ENCODE data around the gene NMT2.
"Not testable (repeated sequence)": the region's sequence is repeated elsewhere in the genome, so short reads cannot be mapped to it uniquely, and the experiment has no call there.

Gene NMT2

DNA sequence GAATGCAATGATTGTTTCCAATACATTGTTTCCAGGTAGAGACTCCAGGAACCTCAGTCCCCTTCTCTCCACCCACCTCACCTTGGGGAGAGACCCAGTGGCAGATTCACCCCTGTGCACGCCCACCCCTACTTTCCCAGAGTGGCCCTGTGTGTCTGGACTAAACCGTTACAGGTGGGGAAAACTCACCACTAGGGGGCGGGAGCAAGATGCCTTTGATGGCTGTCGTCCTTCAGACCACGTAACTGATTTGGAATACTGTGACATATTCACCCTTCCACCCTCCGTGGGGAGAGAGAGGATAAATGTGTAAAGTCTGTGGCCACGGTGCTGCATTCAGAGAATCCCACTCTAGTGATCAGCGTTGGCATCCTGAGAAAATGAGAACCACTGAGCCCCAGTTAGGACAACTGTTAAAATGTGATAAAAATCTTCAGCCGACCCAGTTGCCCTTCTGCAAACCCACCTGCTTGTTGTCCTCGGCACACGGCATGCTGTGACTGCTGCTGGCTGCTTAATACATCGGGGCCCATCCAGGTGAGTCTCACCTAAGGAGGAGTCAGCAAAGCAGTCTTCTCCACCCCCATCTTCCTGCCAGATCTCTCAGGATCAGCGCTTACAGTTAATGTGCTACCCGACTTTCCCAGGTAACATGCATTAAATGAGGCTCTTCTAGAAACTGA is 41.5 kb upstream of the NMT2 start:
- DNase-seq = peak; percentile 79
- Histone ChIP-seq H3K27me3 (replicated peaks) (no peaks in the 10 kb centered on the region), H3K27ac (no peak overlapping the region), H3K36me3 (replicated peaks) (peaks cover 21% of the 10 kb centered on the region), H3K4me3 (ENCODE audit: low read depth, low read length) (no peak overlapping the region)
- in situ Hi-C loops (cut with HindIII; ENCODE audit: low pct_ligation_motif_present, low sequenced_read_pairs) = no loop called here
- TF ChIP-seq CTCF (IDR thresholded peaks at IDR 0.05; ENCODE audit: low read depth, low read length, missing control alignments) = peak; percentile 94

GRCh38 chr10:15208221-15208620 is 39.7 kb upstream of the NMT2 start:
- H3K27me3 ChIP-seq (replicated peaks) = no peaks in the 10 kb centered on the region
- in situ Hi-C loops (cut with HindIII; ENCODE audit: low pct_ligation_motif_present, low sequenced_read_pairs) = no loop called here
- no peak overlapping the region for H3K27ac ChIP-seq
- no peak for TF ChIP-seq CTCF (IDR thresholded peaks at IDR 0.05; ENCODE audit: low read depth, low read length, missing control alignments)
- peaks cover 10% of the 10 kb centered on the region for H3K36me3 ChIP-seq (replicated peaks)
- no peak overlapping the region for H3K4me3 ChIP-seq (ENCODE audit: low read depth, low read length)
- DNase-seq = no peak

DNA sequence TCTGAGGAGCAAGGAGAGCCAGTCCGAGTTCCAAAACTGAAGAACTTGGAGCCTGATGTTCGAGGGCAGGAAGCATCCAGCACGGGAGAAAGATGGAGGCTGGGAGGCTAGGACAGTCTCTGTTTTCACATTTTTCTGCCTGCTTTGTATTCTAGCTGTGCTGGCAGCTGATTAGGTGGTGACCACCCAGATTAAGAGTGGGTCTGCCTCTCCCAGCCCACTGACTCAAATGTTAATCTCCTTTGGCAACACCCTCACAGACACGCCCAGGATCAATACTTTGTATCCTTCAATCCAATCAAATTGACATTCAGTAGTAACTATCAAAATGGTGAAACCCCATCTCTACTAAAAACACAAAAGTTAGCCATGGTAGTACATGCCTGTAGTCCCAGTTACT is 38.9 kb upstream of the NMT2 start:
- in situ Hi-C loops (cut with HindIII; ENCODE audit: low pct_ligation_motif_present, low sequenced_read_pairs); H3K27me3 ChIP-seq (replicated peaks); DNase-seq; H3K27ac ChIP-seq; H3K36me3 ChIP-seq (replicated peaks); H3K4me3 ChIP-seq (ENCODE audit: low read depth, low read length): not testable (repeated sequence)

DNA sequence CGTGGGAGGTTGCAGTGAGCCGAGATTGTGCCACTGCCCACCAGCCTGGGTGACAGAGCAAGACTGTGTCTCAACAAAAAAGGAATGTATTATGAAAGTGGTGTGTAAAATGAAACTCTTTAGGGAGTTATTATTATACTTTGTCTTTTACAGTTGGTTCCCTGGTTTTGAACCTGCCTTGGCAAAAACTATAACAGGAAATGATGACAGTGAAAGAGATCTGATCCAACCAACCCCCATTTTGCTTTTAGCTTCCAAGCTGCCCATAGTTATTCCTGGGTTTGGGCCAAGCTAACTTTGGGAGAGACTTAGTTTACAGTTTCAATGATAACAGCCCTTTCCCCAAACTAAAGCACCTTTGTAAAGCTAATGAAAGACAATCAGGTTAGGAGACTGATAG is 34.1 kb upstream of the NMT2 start:
- in situ Hi-C loops (cut with HindIII; ENCODE audit: low pct_ligation_motif_present, low sequenced_read_pairs) = no loop called here
- Histone ChIP-seq H3K36me3 (replicated peaks) (no peaks in the 10 kb centered on the region), H3K4me3 (ENCODE audit: low read depth, low read length) (no peak overlapping the region), H3K27ac (peak overlapping the region; percentile 82), H3K27me3 (replicated peaks) (no peaks in the 10 kb centered on the region)
- no peak for TF ChIP-seq CTCF (IDR thresholded peaks at IDR 0.05; ENCODE audit: low read depth, low read length, missing control alignments)
- no peak for DNase-seq

- peak overlapping the region; percentile 82 for H3K27ac ChIP-seq
- H3K4me3 ChIP-seq (ENCODE audit: low read depth, low read length); H3K27me3 ChIP-seq (replicated peaks); DNase-seq; in situ Hi-C loops (cut with HindIII; ENCODE audit: low pct_ligation_motif_present, low sequenced_read_pairs); H3K36me3 ChIP-seq (replicated peaks): not testable (repeated sequence)
These were observed 33.8 kb upstream of the NMT2 start for GRCh38 chr10:15202301-15202621.

DNA sequence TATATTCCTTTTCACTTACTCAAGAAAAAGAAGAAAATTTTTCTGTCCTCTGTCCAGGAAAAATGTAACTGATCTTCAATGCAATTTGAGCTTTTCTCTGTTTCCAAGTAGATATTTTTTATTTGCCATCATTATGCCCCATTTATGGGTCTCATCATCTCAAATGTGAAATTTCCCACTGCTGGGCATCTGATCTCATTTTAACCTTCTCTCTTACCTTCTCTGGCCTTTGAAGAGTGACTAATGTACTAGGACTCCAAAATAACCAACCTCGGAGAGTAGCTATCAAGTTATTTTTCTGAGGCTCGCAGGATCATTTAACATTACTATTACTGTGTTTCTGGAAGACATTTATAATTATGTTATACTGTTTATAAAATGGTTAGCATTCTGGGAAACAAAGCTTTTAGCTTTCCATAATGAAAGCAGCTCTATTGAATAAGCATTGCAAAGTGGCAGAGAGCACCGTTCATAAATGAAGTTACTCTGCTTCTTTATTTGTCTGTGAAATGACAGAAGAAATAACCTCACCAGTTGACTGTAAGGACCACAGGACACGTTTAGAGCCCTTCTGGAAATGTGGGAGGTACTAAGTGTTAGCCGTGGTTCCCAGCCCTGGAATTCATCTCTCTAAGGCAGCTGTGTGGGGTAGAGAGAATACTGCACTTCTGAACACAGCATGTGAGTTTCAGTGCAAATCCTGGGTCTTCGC is 33.3 kb upstream of the NMT2 start:
- TF ChIP-seq CTCF (IDR thresholded peaks at IDR 0.05; ENCODE audit: low read depth, low read length, missing control alignments) = no peak
- no peaks in the 10 kb centered on the region for H3K27me3 ChIP-seq (replicated peaks)
- H3K27ac ChIP-seq = peak overlapping the region; percentile 82
- DNase-seq = peak; percentile 47
- no peaks in the 10 kb centered on the region for H3K36me3 ChIP-seq (replicated peaks)
- in situ Hi-C loops (cut with HindIII; ENCODE audit: low pct_ligation_motif_present, low sequenced_read_pairs) = no loop called here
- no peak overlapping the region for H3K4me3 ChIP-seq (ENCODE audit: low read depth, low read length)

DNA sequence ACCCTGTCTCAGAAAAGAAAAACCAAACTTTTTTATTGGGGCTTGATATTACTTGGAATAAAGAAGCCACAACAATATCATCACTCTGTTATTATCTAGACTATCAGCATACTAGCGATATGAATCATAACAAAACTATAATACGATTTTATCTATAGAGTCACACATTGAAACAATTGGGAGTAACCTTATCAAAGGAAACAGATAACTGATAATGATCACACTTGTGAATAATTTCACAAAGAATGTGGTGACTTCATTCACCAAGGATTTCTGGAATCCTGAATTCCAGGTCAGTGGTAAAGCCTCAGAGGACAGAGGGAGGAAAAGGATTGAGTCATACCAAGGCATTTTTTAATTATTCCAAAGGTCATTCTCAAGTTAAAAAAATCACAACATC is 32.1 kb upstream of the NMT2 start:
- Histone ChIP-seq H3K27ac (peak overlapping the region; percentile 82), H3K4me3 (ENCODE audit: low read depth, low read length) (no peak overlapping the region)

More for the DNA sequence above, 32.1 kb upstream of the NMT2 start:
- Histone ChIP-seq H3K36me3 (replicated peaks) (no peaks in the 10 kb centered on the region), H3K27me3 (replicated peaks) (no peaks in the 10 kb centered on the region)
- in situ Hi-C loops (cut with HindIII; ENCODE audit: low pct_ligation_motif_present, low sequenced_read_pairs) = no loop called here
- TF ChIP-seq CTCF (IDR thresholded peaks at IDR 0.05; ENCODE audit: low read depth, low read length, missing control alignments) = no peak
- peak; percentile 79 for DNase-seq

Data from brain microvascular endothelial cell (primary cell).